ENCODE data around the gene PTPRZ1. TPM values are rescaled to one million over a fixed set of nuclear protein-coding genes. Genes with fewer than 3 reads are reported as not detected.

The PTPRZ1 gene
- total and polyA plus RNA-seq, 2 of the 13 experiments (the other 11 are each of a cell fraction or from before 2014, with no cell fraction given): not detected

- DNase-seq (ENCODE audit: low spot score) (no peak), ATAC-seq (no peak), FAIRE-seq (no peak)
- no peaks in the 10 kb centered on the region for H3K27me3 ChIP-seq (ENCODE audit: control insufficient read depth in 1 of 2, insufficient read depth in 2 of 2, low read length in 2 of 2)
- no peak overlapping the region for H3K9ac ChIP-seq (ENCODE audit: insufficient read depth, low read depth, low read length)
- TF ChIP-seq ARNTL (CRISPR knock-in tag; IDR thresholded peaks at IDR 0.05): no peak
- H3K9me3 ChIP-seq (ENCODE audit: low read length): no peaks in the 10 kb centered on the region
- H3K4me2 ChIP-seq (ENCODE audit: low read depth, low read length): no peak overlapping the region
- H3K27ac ChIP-seq (ENCODE audit: extremely low read length, insufficient read depth, low read length): no peak overlapping the region
- BruUV-seq (replicated peaks): no TSS peak
- in situ Hi-C loops (cut with HindIII; ENCODE audit: extremely low pct_ligation_motif_present, low pct_unique_long_range_greater_than_20kb): no loop called here
- H2AFZ ChIP-seq (ENCODE audit: low read length): no peak overlapping the region
- 26% methylated on average over 3 of the region's 3 CpGs for WGBS (ENCODE audit: low lambda C conversion rate)
- H3K4me3 ChIP-seq (replicated peaks in 1 of 3; ENCODE audit: insufficient read depth in 1 of 3, low read depth in 2 of 3, low read length in 3 of 3): no peak overlapping the region
- no peaks in the 10 kb centered on the region for H3K36me3 ChIP-seq (replicated peaks in 1 of 2; ENCODE audit: control insufficient read depth in 1 of 2, insufficient read depth in 2 of 2, low read length in 2 of 2)
- ChIA-PET CTCF (ENCODE audit: low intra/inter-chr PET ratio, low total read pairs) (no interaction called here), POLR2A (no interaction called here)
- intact Hi-C loops (cut with micrococcal nuclease; ENCODE audit: unreplicated experiment): no loop called here
- no peaks in the 10 kb centered on the region for H3K79me2 ChIP-seq (ENCODE audit: insufficient read depth, low read length)
- no peaks in the 10 kb centered on the region for H3K4me1 ChIP-seq (ENCODE audit: insufficient read depth, low read length)
- no peaks in the 10 kb centered on the region for H4K20me1 ChIP-seq (ENCODE audit: insufficient read depth, low read length)
These were observed 167.2 kb downstream of the PTPRZ1 start for GRCh38 chr7:122040147-122040546.

GRCh38 chr7:122046402-122046801 is 173.4 kb downstream of the PTPRZ1 start:
- POLR2A ChIA-PET: no interaction called here
- no peak for FAIRE-seq
- no peak for TF ChIP-seq HOMEZ (CRISPR knock-in tag; IDR thresholded peaks at IDR 0.05; ENCODE audit: low read depth)
- TF ChIP-seq ZNF317 (CRISPR knock-in tag; IDR thresholded peaks at IDR 0.05): no peak
- no peak for TF ChIP-seq NRL (CRISPR knock-in tag; IDR thresholded peaks at IDR 0.05; ENCODE audit: borderline replicate concordance)
- no peak for TF ChIP-seq TARDBP (CRISPR knock-in tag; IDR thresholded peaks at IDR 0.05)
- no peak for TF ChIP-seq RFXANK (CRISPR knock-in tag; IDR thresholded peaks at IDR 0.05)
- no peak for TF ChIP-seq ZNF816 (CRISPR knock-in tag; IDR thresholded peaks at IDR 0.05; ENCODE audit: borderline replicate concordance)
- no peak for TF ChIP-seq ZNF7 (CRISPR knock-in tag; IDR thresholded peaks at IDR 0.05)
- no peak for TF ChIP-seq SOX13 (IDR thresholded peaks at IDR 0.05)
- TF ChIP-seq SOX13 (CRISPR knock-in tag; conservative IDR thresholded peaks at IDR 0.05 in 1 of 2, IDR thresholded peaks at IDR 0.05 in 1 of 2): no peak
- no peak for TF ChIP-seq HNRNPK (IDR thresholded peaks at IDR 0.05; ENCODE audit: low read depth, low read length, poor library complexity, severe bottlenecking)
- TF ChIP-seq ATF7 (IDR thresholded peaks at IDR 0.05): peak; percentile 63; the same call in 1 of the 2 replicates
- no peak for TF ChIP-seq ATF7 (CRISPR knock-in tag; IDR thresholded peaks at IDR 0.05)
- TF ChIP-seq FOXJ3 (CRISPR knock-in tag; IDR thresholded peaks at IDR 0.05; ENCODE audit: borderline replicate concordance): no peak
- no peak for TF ChIP-seq ZNF800 (CRISPR knock-in tag; IDR thresholded peaks at IDR 0.05)
- peak; percentile 23; the same call in 1 of the 2 replicates for TF ChIP-seq CEBPB (IDR thresholded peaks at IDR 0.05; ENCODE audit: borderline replicate concordance, low read depth, low read length)
- TF ChIP-seq TSC22D2 (CRISPR knock-in tag; IDR thresholded peaks at IDR 0.05; ENCODE audit: borderline replicate concordance): no peak

More at GRCh38 chr7:122046402-122046801, 173.4 kb downstream of the PTPRZ1 start:
- H3K9ac ChIP-seq (ENCODE audit: insufficient read depth, low read depth, low read length): no peak overlapping the region
- CTCF ChIA-PET (ENCODE audit: low intra/inter-chr PET ratio, low total read pairs): no interaction called here
- no peaks in the 10 kb centered on the region for H3K36me3 ChIP-seq (replicated peaks in 1 of 2; ENCODE audit: control insufficient read depth in 1 of 2, insufficient read depth in 2 of 2, low read length in 2 of 2)
- in situ Hi-C loops (cut with HindIII; ENCODE audit: extremely low pct_ligation_motif_present, low pct_unique_long_range_greater_than_20kb): no loop called here
- WGBS (ENCODE audit: low lambda C conversion rate): 11% methylated on average over 3 of the region's 3 CpGs
- H2AFZ ChIP-seq (ENCODE audit: low read length): no peak overlapping the region
- no peak overlapping the region for H3K4me3 ChIP-seq (replicated peaks in 1 of 3; ENCODE audit: insufficient read depth in 1 of 3, low read depth in 2 of 3, low read length in 3 of 3)
- no TSS peak for BruUV-seq (replicated peaks)
- H4K20me1 ChIP-seq (ENCODE audit: insufficient read depth, low read length): no peaks in the 10 kb centered on the region
- no peaks in the 10 kb centered on the region for H3K79me2 ChIP-seq (ENCODE audit: insufficient read depth, low read length)
- DNase-seq (ENCODE audit: low spot score): no peak
- no peaks in the 10 kb centered on the region for H3K4me1 ChIP-seq (ENCODE audit: insufficient read depth, low read length)
- intact Hi-C loops (cut with micrococcal nuclease; ENCODE audit: unreplicated experiment): no loop called here
- no peak overlapping the region for H3K27ac ChIP-seq (ENCODE audit: extremely low read length, insufficient read depth, low read length)
- no peaks in the 10 kb centered on the region for H3K27me3 ChIP-seq (ENCODE audit: control insufficient read depth in 1 of 2, insufficient read depth in 2 of 2, low read length in 2 of 2)
- ATAC-seq: no peak
- no peak overlapping the region for H3K4me2 ChIP-seq (ENCODE audit: low read depth, low read length)
- no peaks in the 10 kb centered on the region for H3K9me3 ChIP-seq (ENCODE audit: low read length)
